Mesenchymal stem cell (in vitro differentiated cells and primary cell): ENCODE measurements around the gene KCNH2.

Source experiments
- DNase-seq: peaks from one replicate; pipeline ENCODE4 v3.0.0-alpha.2; 2013
- H2AFZ ChIP-seq: one replicate; pipeline ENCODE4 v1.6.1; 2013; ENCODE audit warnings: low read depth, mild to moderate bottlenecking, control low read depth, inconsistent platforms, low read length, moderate library complexity
- H2AK5ac ChIP-seq: 2 replicates; pipeline ENCODE4 v1.6.1; 2013; ENCODE audit warnings: low read length, moderate library complexity, mild to moderate bottlenecking, inconsistent platforms; ENCODE audit not compliant: severe bottlenecking
- H2BK120ac ChIP-seq: one replicate; pipeline ENCODE4 v1.6.1; 2013; ENCODE audit warnings: low read depth, mild to moderate bottlenecking, inconsistent platforms, low read length, moderate library complexity
- H2BK12ac ChIP-seq, 2 experiments: one replicate each; pipeline ENCODE4 v1.6.1; 2013; ENCODE audit warnings: inconsistent platforms in 2 of 2, low read length in 2 of 2, mild to moderate bottlenecking in 2 of 2, moderate library complexity in 2 of 2, control low read depth in 1 of 2
- H2BK15ac ChIP-seq: one replicate; pipeline ENCODE4 v1.6.1; 2013; ENCODE audit warnings: mild to moderate bottlenecking, low read depth, inconsistent platforms; ENCODE audit not compliant: poor library complexity, severe bottlenecking
- H2BK5ac ChIP-seq: 2 replicates; pipeline ENCODE4 v1.6.1; 2013; ENCODE audit warnings: low read depth, mild to moderate bottlenecking, low read length, control low read depth, inconsistent platforms; ENCODE audit not compliant: poor library complexity, severe bottlenecking
- H3K14ac ChIP-seq, 2 experiments: one replicate each; pipeline ENCODE4 v1.6.1; 2013; ENCODE audit warnings: inconsistent platforms in 2 of 2, low read length in 2 of 2, control low read depth in 1 of 2, mild to moderate bottlenecking in 1 of 2, moderate library complexity in 1 of 2
- H3K18ac ChIP-seq, 2 experiments: one replicate each; pipeline ENCODE4 v1.6.1; 2013; ENCODE audit warnings: inconsistent platforms in 2 of 2, low read length in 2 of 2, control low read depth in 1 of 2, low read depth in 1 of 2, mild to moderate bottlenecking in 1 of 2
- H3K23ac ChIP-seq, 2 experiments: one replicate each; pipeline ENCODE4 v1.6.1; 2013; ENCODE audit warnings: inconsistent platforms in 2 of 2, low read length in 2 of 2, mild to moderate bottlenecking in 2 of 2, moderate library complexity in 2 of 2, control low read depth in 1 of 2
- H3K27ac ChIP-seq: 2 replicates; pipeline ENCODE4 v1.5.1; 2013; ENCODE audit warnings: mild to moderate bottlenecking, moderate library complexity, low read length, control low read depth, inconsistent platforms; ENCODE audit not compliant: poor library complexity, severe bottlenecking
- H3K27me3 ChIP-seq, 2 experiments: 2 replicates each; pipeline versions ENCODE4 v1.6.1 to v1.7.0; 2013; ENCODE audit warnings: low read length in 2 of 2, mild to moderate bottlenecking in 2 of 2, moderate library complexity in 2 of 2, control low read depth in 1 of 2, inconsistent platforms in 1 of 2; ENCODE audit not compliant: control insufficient read depth in 1 of 2, insufficient read depth in 1 of 2
- H3K36me3 ChIP-seq, 2 experiments: 2 replicates each; pipeline versions ENCODE4 v1.6.1 to v1.7.0; 2013; ENCODE audit warnings: low read length in 2 of 2, control low read depth in 1 of 2, inconsistent platforms in 1 of 2, low read depth in 1 of 2, mild to moderate bottlenecking in 1 of 2; ENCODE audit not compliant: insufficient read depth in 2 of 2, control insufficient read depth in 1 of 2
- H3K4ac ChIP-seq, 2 experiments: one replicate each; pipeline ENCODE4 v1.6.1; 2013; ENCODE audit warnings: inconsistent platforms in 2 of 2, low read length in 2 of 2, mild to moderate bottlenecking in 2 of 2, moderate library complexity in 2 of 2, control low read depth in 1 of 2, low read depth in 1 of 2
- H3K4me1 ChIP-seq: 2 replicates; pipeline ENCODE4 v1.6.1; 2013; ENCODE audit warnings: low read depth, low read length, control low read depth; ENCODE audit not compliant: control insufficient read depth, insufficient read depth
- H3K4me2 ChIP-seq: 2 replicates; pipeline ENCODE4 v1.6.1; 2013; ENCODE audit warnings: low read length, mild to moderate bottlenecking, inconsistent platforms; ENCODE audit not compliant: poor library complexity, severe bottlenecking
- H3K4me3 ChIP-seq, 2 experiments: 2 replicates each; pipeline versions ENCODE4 v1.5.1 to v1.7.0; 2013; ENCODE audit warnings: low read length in 2 of 2, mild to moderate bottlenecking in 2 of 2, control low read depth in 1 of 2, low read depth in 1 of 2; ENCODE audit not compliant: insufficient read depth in 1 of 2
- H3K79me1 ChIP-seq: replicated peaks from 2 replicates; pipeline ENCODE4 v1.6.1; 2013; ENCODE audit warnings: mild to moderate bottlenecking, control low read depth, low read length, inconsistent platforms; ENCODE audit not compliant: poor library complexity, severe bottlenecking
- H3K9ac ChIP-seq: 2 replicates; pipeline ENCODE4 v1.7.0; 2013; ENCODE audit warnings: mild to moderate bottlenecking, low read length, moderate library complexity
- H3K9me3 ChIP-seq: 2 replicates; pipeline ENCODE4 v1.7.0; 2013; ENCODE audit warnings: mild to moderate bottlenecking, low read length; ENCODE audit not compliant: control insufficient read depth
- H4K8ac ChIP-seq: one replicate; pipeline ENCODE4 v1.6.1; 2013; ENCODE audit warnings: inconsistent platforms, mild to moderate bottlenecking, low read length, moderate library complexity
- H4K91ac ChIP-seq: one replicate; pipeline ENCODE4 v1.6.1; 2013; ENCODE audit warnings: mild to moderate bottlenecking, low read length, inconsistent platforms
- WGBS: methylation state at CpG from one replicate; pipeline ENCODE4 v1.1.7; 2013; ENCODE audit warnings: mixed read lengths; 5-methylcytosine and 5-hydroxymethylcytosine counted together

Gene KCNH2

DNA sequence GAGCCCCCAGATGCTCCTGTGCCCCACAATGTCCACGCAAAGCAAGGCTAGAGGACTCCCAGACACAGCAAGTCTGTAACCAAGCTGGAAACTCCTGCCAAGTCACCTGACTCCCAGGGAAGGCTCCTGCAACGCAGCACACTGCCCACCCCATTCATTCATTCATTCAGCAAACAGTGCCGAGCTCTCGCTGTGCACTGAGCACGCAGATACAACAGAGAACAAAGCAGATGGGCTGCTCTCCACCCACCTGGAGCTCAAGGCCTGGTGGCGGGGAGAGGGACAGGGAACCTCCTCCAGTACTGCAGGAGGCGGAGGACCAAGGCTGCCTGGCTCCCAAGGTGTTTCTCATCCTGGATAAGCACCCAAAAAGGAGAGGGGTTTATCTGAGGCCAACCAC is 8.6 kb downstream of the KCNH2 start:
- H3K4me2 ChIP-seq = no peak overlapping the region
- WGBS = 92% methylated on average over 7 of the region's 7 CpGs
- no peak overlapping the region for H3K4ac ChIP-seq
- H4K91ac ChIP-seq = no peak overlapping the region
- H2AK5ac ChIP-seq = no peak overlapping the region
- H2BK15ac ChIP-seq = no peak overlapping the region
- H3K4me3 ChIP-seq = no peak overlapping the region
- no peak overlapping the region for H2BK5ac ChIP-seq
- no peak overlapping the region for H2AFZ ChIP-seq
- H3K4me1 ChIP-seq = peaks cover 5% of the 10 kb centered on the region
- H3K14ac ChIP-seq = no peak overlapping the region
- no peak for DNase-seq
- no peak overlapping the region for H4K8ac ChIP-seq
- no peak overlapping the region for H2BK120ac ChIP-seq
- H3K79me1 ChIP-seq = no peaks in the 10 kb centered on the region
- no peaks in the 10 kb centered on the region for H3K36me3 ChIP-seq
- H3K23ac ChIP-seq = no peak overlapping the region
- peaks cover 83 to 95% of the 10 kb centered on the region in 2 experiments for H3K27me3 ChIP-seq
- no peak overlapping the region for H3K18ac ChIP-seq
- H3K9me3 ChIP-seq = no peaks in the 10 kb centered on the region
- H3K27ac ChIP-seq = no peak overlapping the region
- H3K9ac ChIP-seq = no peak overlapping the region
- H2BK12ac ChIP-seq = no peak overlapping the region

DNA sequence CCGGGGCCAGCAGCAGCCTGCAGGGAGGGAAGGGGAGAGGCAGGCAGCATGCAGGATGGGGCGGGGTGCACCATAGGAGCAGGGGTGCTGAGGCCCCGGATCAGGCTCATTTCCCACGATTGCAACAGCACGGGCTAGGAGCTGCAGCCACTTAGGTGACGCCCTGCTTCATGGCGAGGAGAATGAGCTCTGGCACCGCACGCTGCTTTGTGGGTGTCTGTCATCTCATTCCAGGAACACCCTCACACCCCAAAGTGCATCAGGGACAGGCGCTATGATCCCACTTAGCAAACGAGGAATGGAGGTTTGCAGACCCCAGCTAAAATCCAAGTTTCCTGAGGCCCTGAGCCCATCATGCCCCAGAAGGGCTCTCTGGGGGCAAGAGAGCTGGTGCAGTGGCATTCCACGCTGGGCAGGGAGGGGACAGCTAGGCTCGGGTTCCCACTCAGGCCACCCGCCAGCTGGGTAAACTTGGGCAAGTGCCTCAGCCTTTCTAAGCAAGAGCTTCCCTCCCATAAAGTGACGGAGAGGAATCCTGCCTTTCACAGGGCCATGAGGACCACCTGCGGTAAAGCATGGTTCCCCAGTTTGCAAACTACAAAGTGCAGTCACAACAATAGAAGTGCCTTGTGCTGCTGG is 9.3 kb downstream of the KCNH2 start:
- peaks cover 4% of the 10 kb centered on the region for H3K4me1 ChIP-seq
- no peak overlapping the region for H2BK120ac ChIP-seq
- no peak overlapping the region for H3K14ac ChIP-seq
- H3K27me3 ChIP-seq = peaks cover 84 to 97% of the 10 kb centered on the region in 2 experiments
- no peak overlapping the region for H2BK12ac ChIP-seq
- no peaks in the 10 kb centered on the region for H3K79me1 ChIP-seq
- H3K4ac ChIP-seq = no peak overlapping the region
- no peaks in the 10 kb centered on the region for H3K36me3 ChIP-seq
- peak overlapping the region in 1 of 2 experiments; percentile 43 for H3K4me3 ChIP-seq
- DNase-seq = no peak
- no peak overlapping the region for H3K18ac ChIP-seq
- H2AFZ ChIP-seq = no peak overlapping the region
- H4K91ac ChIP-seq = no peak overlapping the region
- no peak overlapping the region for H3K27ac ChIP-seq
- 86% methylated on average over 16 of the region's 16 CpGs for WGBS
- H3K9me3 ChIP-seq = no peaks in the 10 kb centered on the region
- H4K8ac ChIP-seq = no peak overlapping the region
- H3K4me2 ChIP-seq = no peak overlapping the region
- no peak overlapping the region for H2AK5ac ChIP-seq
- no peak overlapping the region for H3K23ac ChIP-seq
- no peak overlapping the region for H2BK15ac ChIP-seq
- H2BK5ac ChIP-seq = no peak overlapping the region
- H3K9ac ChIP-seq = no peak overlapping the region

DNA sequence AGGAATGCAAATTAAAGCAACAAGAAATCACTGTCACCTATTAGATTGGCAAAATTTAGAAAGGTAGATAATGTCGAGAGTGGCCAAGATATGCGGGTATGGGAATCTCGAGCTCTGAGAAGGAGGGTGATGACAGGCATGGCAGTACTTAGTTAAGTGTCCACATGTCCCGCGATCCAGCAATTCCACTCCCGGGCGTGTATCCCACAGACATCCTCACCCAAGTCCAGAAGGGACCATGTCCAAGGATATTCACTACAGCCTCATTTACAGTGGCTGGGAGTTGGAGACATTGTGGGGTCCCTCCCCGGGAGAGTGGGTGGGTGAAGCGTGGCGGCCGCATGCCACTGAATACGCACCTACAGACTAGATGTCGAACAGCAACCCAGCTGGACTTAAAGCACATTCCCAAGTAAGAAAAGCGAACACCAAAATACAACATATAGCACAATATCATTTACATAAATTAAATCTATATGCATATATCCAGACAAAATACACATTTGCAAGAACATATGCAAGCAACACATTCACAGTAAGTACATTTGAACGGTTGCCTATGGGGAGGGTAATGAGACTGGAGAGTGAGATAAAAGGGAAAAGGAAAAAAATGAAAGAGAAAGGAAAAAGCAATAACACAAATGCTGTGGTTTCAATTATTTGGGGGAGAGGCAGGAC is 9.9 kb downstream of the KCNH2 start:
- Histone ChIP-seq H3K14ac (no peak overlapping the region), H3K23ac (no peak overlapping the region), H3K27me3 (peaks cover 81 to 94% of the 10 kb centered on the region in 2 experiments), H3K4me2 (no peak overlapping the region), H3K4ac (no peak overlapping the region), H4K91ac (no peak overlapping the region), H2BK120ac (no peak overlapping the region), H3K18ac (no peak overlapping the region), H2BK15ac (no peak overlapping the region), H3K4me3 (peak overlapping the region in 1 of 2 experiments; percentile 43), H3K79me1 (no peaks in the 10 kb centered on the region), H2BK12ac (no peak overlapping the region), H3K27ac (no peak overlapping the region), H2BK5ac (no peak overlapping the region), H3K9ac (no peak overlapping the region), H3K36me3 (no peaks in the 10 kb centered on the region), H2AK5ac (no peak overlapping the region), H3K4me1 (peaks cover 4% of the 10 kb centered on the region), H4K8ac (no peak overlapping the region), H2AFZ (no peak overlapping the region), H3K9me3 (no peaks in the 10 kb centered on the region)
- no peak for DNase-seq
- 95% methylated on average over 15 of the region's 15 CpGs for WGBS

DNA sequence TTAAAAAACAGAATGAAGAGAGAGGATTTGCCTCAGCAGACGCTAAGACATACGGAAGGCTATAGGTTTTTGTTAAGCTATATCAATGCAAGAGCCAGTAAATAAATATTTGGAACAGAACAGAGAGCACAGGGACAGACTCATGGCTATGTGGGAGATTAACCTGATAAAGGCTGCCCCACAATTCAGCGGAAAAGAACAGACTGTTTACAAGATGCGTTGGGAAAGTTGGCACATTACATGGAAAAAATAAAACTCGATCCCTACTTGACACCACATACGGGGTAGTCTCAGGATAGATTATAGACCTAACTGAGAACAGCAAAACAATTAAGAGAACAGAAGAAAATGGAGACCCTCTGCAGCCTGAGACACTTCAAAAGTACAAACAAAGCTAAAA is 10.8 kb downstream of the KCNH2 start:
- Histone ChIP-seq H3K27me3 (peaks cover 72 to 93% of the 10 kb centered on the region in 2 experiments), H3K36me3 (no peaks in the 10 kb centered on the region), H3K27ac (no peak overlapping the region), H4K8ac (no peak overlapping the region), H2AK5ac (no peak overlapping the region), H3K4me3 (no peak overlapping the region), H2AFZ (no peak overlapping the region), H3K4me2 (no peak overlapping the region), H3K9ac (no peak overlapping the region), H3K23ac (no peak overlapping the region), H3K79me1 (no peaks in the 10 kb centered on the region), H2BK12ac (no peak overlapping the region), H3K14ac (no peak overlapping the region), H3K4ac (no peak overlapping the region), H2BK120ac (no peak overlapping the region), H3K4me1 (peaks cover 9% of the 10 kb centered on the region), H2BK5ac (no peak overlapping the region), H2BK15ac (no peak overlapping the region), H4K91ac (no peak overlapping the region), H3K18ac (no peak overlapping the region), H3K9me3 (no peaks in the 10 kb centered on the region)
- 78% methylated on average over 4 of the region's 6 CpGs for whole genome bisulfite sequencing
- DNase-seq = no peak
